GM23338 (cell line): ENCODE results near the gene PEAR1. TPM values are rescaled to one million over a fixed set of nuclear protein-coding genes. Genes with fewer than 3 reads are reported as not detected.

Experiments used
- ATAC-seq: fragments of 200-7000 bp; cut with Tn5 transposase; 3 replicates; pipeline ENCODE4 v1.9.1; 2020
- DNase-seq: peaks from one replicate; pipeline ENCODE4 v3.0.0-alpha.2; 2015; ENCODE audit warnings: low spot score
- H2AFZ ChIP-seq: fragments of 200-600 bp; sonication (generic); 2 replicates; pipeline ENCODE4 v1.8.0; 2016; ENCODE audit warnings: antibody characterized with exemption, mild to moderate bottlenecking, moderate library complexity
- H3F3A ChIP-seq: fragments of 200-600 bp; sonication (generic); replicated peaks from 2 replicates; pipeline ENCODE4 v1.8.0; 2017; ENCODE audit warnings: antibody characterized with exemption, mixed run types, low read depth
- H3K27ac ChIP-seq: fragments of 200-600 bp; sonication (generic); 2 replicates; pipeline ENCODE4 v1.6.1; 2016; ENCODE audit warnings: low read depth
- H3K27me3 ChIP-seq: fragments of 200-600 bp; sonication (generic); 2 replicates; pipeline ENCODE4 v1.8.0; 2016; ENCODE audit warnings: mild to moderate bottlenecking, mixed run types, moderate library complexity; ENCODE audit not compliant: insufficient read depth
- H3K36me3 ChIP-seq: fragments of 200-600 bp; sonication (generic); 2 replicates; pipeline ENCODE4 v1.8.0; 2016; ENCODE audit warnings: mild to moderate bottlenecking; ENCODE audit not compliant: insufficient read depth
- H3K4me1 ChIP-seq: fragments of 200-600 bp; sonication (generic); 2 replicates; pipeline ENCODE4 v1.8.0; 2016; ENCODE audit warnings: mild to moderate bottlenecking, moderate library complexity; ENCODE audit not compliant: insufficient read depth
- H3K4me2 ChIP-seq: fragments of 200-600 bp; sonication (generic); 2 replicates; pipeline ENCODE4 v1.7.1; 2017; ENCODE audit warnings: mixed run types
- H3K4me3 ChIP-seq: fragments of 200-600 bp; sonication (generic); 2 replicates; pipeline ENCODE4 v1.6.1; 2016; ENCODE audit warnings: mixed run types
- H3K79me2 ChIP-seq: fragments of 200-600 bp; sonication (generic); replicated peaks from 2 replicates; pipeline ENCODE4 v1.8.0; 2017; ENCODE audit warnings: mild to moderate bottlenecking; ENCODE audit not compliant: insufficient read depth
- H3K9me2 ChIP-seq: fragments of 200-600 bp; sonication (generic); 2 replicates; pipeline ENCODE4 v1.8.0; 2017; ENCODE audit not compliant: insufficient read depth
- H4K20me1 ChIP-seq: fragments of 200-600 bp; sonication (generic); replicated peaks from 2 replicates; pipeline ENCODE4 v1.8.0; 2017; ENCODE audit warnings: mild to moderate bottlenecking; ENCODE audit not compliant: insufficient read depth
- H3K27ac Mint-ChIP-seq: 2 replicates; pipeline ENCODE4 v1.8.0; 2020; ENCODE audit warnings: inconsistent platforms, mild to moderate bottlenecking, moderate library complexity, mixed read lengths
- H3K27me3 Mint-ChIP-seq: 3 replicates; pipeline ENCODE4 v1.8.0; 2022; ENCODE audit warnings: low read depth, mild to moderate bottlenecking, moderate library complexity, mixed read lengths, inconsistent platforms; ENCODE audit not compliant: insufficient read depth, poor library complexity
- H3K36me3 Mint-ChIP-seq: 3 replicates; pipeline ENCODE4 v1.8.0; 2021; ENCODE audit warnings: low read depth, mild to moderate bottlenecking, inconsistent platforms, moderate library complexity, mixed read lengths
- H3K4me1 Mint-ChIP-seq: 3 replicates; pipeline ENCODE4 v1.8.0; 2020; ENCODE audit warnings: mild to moderate bottlenecking, inconsistent platforms, mixed read lengths
- H3K4me3 Mint-ChIP-seq: 3 replicates; pipeline ENCODE4 v1.8.0; 2021; ENCODE audit warnings: moderate library complexity, mild to moderate bottlenecking, inconsistent platforms, mixed read lengths
- H3K9me3 Mint-ChIP-seq: 3 replicates; pipeline ENCODE4 v1.8.0; 2020; ENCODE audit warnings: moderate library complexity, mild to moderate bottlenecking, inconsistent platforms, mixed read lengths
- CREB1 ChIP-seq: fragments of 250-450 bp; sonication (Bioruptor Pico); IDR thresholded peaks from 2 replicates; pipeline ENCODE4 v1.5.0; 2020; ENCODE audit warnings: low read depth, mild to moderate bottlenecking, moderate library complexity
- CTCF ChIP-seq, 2 experiments: fragments of 200-600 bp in 1 of 2; sonication (generic) in 1 of 2; conservative IDR thresholded peaks; 2 replicates each; pipeline versions ENCODE4 v1.5.1 to v1.6.1; 2016 to 2017; ENCODE audit warnings: antibody characterized with exemption in 2 of 2, low read depth in 2 of 2, mild to moderate bottlenecking in 2 of 2, moderate library complexity in 1 of 2
- EZH2 ChIP-seq: fragments of 200-600 bp; sonication (generic); IDR thresholded peaks from one replicate; pipeline ENCODE4 v1.8.0; 2017; ENCODE audit warnings: antibody characterized with exemption, mild to moderate bottlenecking, low read depth; ENCODE audit not compliant: unreplicated experiment
- STAT1 ChIP-seq: IDR thresholded peaks from one replicate; pipeline ENCODE4 v1.6.1; 2016; ENCODE audit warnings: antibody characterized with exemption; ENCODE audit not compliant: unreplicated experiment
- ZNF331 ChIP-seq: fragments of 250-450 bp; sonication (Bioruptor Pico); IDR thresholded peaks from 2 replicates; pipeline ENCODE4 v1.5.0; 2020; ENCODE audit warnings: low read depth, mild to moderate bottlenecking, moderate library complexity
- ZNF462 ChIP-seq: fragments of 250-450 bp; sonication (Bioruptor Pico); IDR thresholded peaks from 2 replicates; pipeline ENCODE4 v1.5.0; 2020; ENCODE audit warnings: mild to moderate bottlenecking, moderate library complexity
- polyA plus RNA-seq: library from polyadenylated mRNA; unstranded; fragments of >200 nt; fragmentation: Nextera tagmentation; extraction: Ambion mirVana; gene quantifications from 2 replicates; pipeline ENCODE4 v1.2.1, GENCODE V29; 2016
- total RNA-seq: library from RNA; depleted of rRNA; stranded (reverse); fragments of >200 nt; shearing (Covaris generic); gene quantifications from 2 replicates; pipeline ENCODE4 v1.2.3, GENCODE V29; 2014

The PEAR1 gene
- total and polyA plus RNA-seq, 2 experiments from 2014 or later = 0.28 to 0.47 TPM

- Histone ChIP-seq H4K20me1 (no peaks in the 10 kb centered on the region; the same call in 1 of the 2 replicates), H3K4me3 (no peak overlapping the region), H3K9me2 (no peaks in the 10 kb centered on the region), H3K4me2 (no peak overlapping the region), H2AFZ (no peak overlapping the region), H3F3A (no peaks in the 10 kb centered on the region), H3K27me3 (no peaks in the 10 kb centered on the region), H3K4me1 (0 out of 2 replicates have a peak, but pooled peaks cover 3% of the 10 kb centered on the region), H3K27ac (no peak overlapping the region), H3K36me3 (no peaks in the 10 kb centered on the region), H3K79me2 (no peaks in the 10 kb centered on the region)
- H3K27ac Mint-ChIP-seq = no peak overlapping the region
- no peak for TF ChIP-seq ZNF331 (CRISPR knock-in tag)
- TF ChIP-seq CTCF (conservative IDR thresholded peaks at IDR 0.05; ENCODE audit: low read depth in 2 of 2) = no peak
- no peak for TF ChIP-seq STAT1
- TF ChIP-seq EZH2 = no peak
- TF ChIP-seq ZNF462 (CRISPR knock-in tag) = no peak
- TF ChIP-seq CREB1 (CRISPR knock-in tag) = no peak
- H3K27me3 Mint-ChIP-seq = peaks cover 20% of the 10 kb centered on the region
- DNase-seq = no peak
- no peak overlapping the region for H3K4me3 Mint-ChIP-seq
- peaks cover 20% of the 10 kb centered on the region for H3K4me1 Mint-ChIP-seq
- H3K9me3 Mint-ChIP-seq = no peaks in the 10 kb centered on the region
- H3K36me3 Mint-ChIP-seq = no peaks in the 10 kb centered on the region
- no peak; the same call in 2 of the 3 replicates for ATAC-seq
Measured at GRCh38 chr1:156901966-156902915, 8.7 kb downstream of the PEAR1 start.
